HG03097 (cell line): ENCODE results near the gene JMJD1C.
"Not testable (repeated sequence)": the region's sequence is repeated elsewhere in the genome, so short reads cannot be mapped to it uniquely, and the experiment has no call there.

Experiments used
- ATAC-seq: cut with Tn5 transposase; IDR thresholded peaks from one replicate; pipeline ENCODE4 v1.9.1; 2021; ENCODE audit not compliant: unreplicated experiment, low FRiP score

JMJD1C gene

GRCh38 chr10:63237396-63237795 lies 228.4 kb downstream of the JMJD1C start:
- ATAC-seq = no peak

- peak; percentile 78 for ATAC-seq
Observed at GRCh38 chr10:63236113-63236935, 229.5 kb downstream of the JMJD1C start.

DNA sequence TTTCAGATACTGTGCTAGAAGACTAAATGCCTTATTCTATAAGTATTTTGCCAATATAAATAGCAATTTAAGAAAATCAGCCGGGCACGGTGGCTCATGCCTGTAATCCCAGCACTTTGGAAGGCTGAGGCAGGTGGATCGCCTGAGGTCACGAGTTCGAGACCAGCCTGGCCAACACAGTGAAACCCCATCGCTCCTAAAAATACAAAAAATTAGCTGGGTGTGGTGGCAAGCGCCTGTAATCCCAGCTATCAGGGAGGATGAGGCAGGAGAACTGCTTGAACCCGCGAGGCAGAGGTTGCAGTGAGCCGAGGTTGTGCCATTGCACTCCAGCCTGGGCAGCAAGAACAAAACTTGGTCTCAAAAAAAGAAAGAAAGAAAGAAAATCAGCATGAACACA lies 230.6 kb downstream of the JMJD1C start:
- not testable (repeated sequence) for ATAC-seq

DNA sequence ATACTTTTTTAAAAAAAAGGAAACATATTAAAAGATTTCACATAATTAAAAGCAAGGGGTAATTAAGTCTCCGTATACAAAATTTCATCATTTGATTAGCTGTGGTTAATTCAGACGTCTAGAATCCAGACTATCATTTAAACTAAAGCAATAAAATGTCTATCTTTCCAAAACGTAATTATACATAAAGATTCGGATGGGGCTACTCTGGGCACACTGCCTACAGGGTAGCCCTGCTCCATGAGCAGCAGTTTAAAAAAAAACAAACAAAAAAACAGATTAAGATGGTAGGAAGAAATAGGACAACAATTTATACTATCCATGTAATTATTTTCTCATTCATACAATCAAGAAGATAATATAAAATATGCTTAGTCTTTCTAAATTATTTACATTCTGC lies 236.6 kb downstream of the JMJD1C start:
- ATAC-seq = no peak

DNA sequence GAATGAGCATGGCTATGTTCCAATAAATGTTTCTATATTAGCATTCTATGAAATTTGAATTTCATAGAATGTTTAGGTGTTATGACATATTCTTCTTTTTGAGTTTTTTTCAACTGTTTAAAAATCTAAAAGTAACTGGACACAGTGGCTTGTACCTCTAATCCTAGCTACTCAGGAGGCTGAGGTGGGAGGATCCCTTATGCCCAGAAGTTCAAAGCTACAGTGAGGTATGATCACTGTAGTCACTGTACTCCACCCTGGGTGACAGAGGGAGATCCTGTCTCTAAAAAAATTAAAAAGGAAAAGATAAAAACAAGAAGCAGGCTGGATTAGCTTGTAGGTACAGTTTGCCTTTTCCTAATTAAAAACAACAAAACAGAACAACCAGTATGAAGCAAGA lies 237.5 kb downstream of the JMJD1C start:
- no peak for ATAC-seq

DNA sequence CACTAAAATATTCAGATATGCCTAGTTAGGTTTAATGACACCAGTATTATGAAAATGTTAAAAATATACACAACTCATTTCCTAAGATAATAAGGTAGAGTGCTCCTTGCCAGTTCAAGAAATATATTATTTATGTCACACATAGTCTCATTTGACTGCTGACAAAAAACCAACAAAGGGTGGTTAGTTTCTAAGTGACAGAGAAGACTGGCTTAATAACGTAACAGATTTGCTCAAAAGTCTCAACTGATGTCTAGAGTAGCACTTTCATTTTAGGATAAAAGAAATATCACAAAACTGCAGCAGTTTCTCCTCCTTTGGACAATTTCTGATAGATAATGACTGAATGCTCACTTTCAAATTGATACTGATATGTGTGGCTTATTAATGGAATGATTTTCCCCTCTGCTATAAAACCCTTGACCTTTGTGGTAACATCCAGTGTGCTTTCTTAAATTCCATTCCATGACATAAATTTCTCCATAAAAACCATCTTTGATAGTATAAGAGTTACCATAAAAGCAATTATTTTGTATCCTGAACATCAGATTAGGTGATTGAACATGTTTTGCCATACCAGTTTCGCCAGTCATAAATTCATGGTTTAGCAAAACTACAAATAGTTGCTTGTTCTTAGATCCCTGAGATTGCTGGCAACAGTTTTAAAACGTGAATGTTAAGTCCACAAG lies 238.4 kb downstream of the JMJD1C start:
- ATAC-seq = no peak

DNA sequence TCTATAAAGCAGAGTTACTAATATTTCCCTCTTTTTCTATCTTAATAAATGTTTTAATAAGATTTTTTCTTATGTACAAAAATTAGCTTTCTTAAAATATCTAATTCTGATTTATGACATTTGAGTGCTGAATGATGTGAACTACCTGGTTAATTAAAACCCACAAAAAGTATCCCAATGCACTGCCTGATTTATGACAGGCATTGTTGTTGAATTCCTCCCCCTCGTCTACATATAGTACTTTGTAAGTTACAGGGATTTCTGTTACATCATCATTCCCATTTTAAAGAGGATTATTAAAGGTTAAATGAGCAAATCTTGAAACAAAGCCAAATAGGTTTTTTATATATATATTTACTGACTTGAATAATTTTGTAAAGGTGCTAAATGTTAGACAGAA lies 241.5 kb downstream of the JMJD1C start:
- no peak for ATAC-seq

- no peak for ATAC-seq
Observed at GRCh38 chr10:63221950-63222349, 243.8 kb downstream of the JMJD1C start.

DNA sequence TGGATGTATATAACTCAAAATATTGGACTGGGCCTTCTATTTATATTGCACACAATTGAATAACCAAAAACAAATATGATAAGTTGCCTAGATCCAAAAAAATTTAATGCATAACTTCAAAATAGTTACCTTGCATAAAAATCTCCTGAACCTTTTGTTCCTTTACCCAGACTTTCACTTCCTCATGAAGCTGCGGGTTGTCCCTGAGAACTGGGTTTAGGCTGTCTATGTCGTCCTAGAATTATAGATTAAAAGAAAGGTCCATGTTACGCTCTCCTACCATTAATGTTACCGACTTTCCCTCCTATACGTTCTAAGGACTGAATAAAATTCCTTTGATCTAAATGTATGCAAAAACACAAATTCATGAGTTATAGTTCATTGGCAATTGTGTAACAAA lies 246.0 kb downstream of the JMJD1C start:
- no peak for ATAC-seq

GRCh38 chr10:63217120-63217605 lies 248.6 kb downstream of the JMJD1C start:
- ATAC-seq = peak; percentile 68

DNA sequence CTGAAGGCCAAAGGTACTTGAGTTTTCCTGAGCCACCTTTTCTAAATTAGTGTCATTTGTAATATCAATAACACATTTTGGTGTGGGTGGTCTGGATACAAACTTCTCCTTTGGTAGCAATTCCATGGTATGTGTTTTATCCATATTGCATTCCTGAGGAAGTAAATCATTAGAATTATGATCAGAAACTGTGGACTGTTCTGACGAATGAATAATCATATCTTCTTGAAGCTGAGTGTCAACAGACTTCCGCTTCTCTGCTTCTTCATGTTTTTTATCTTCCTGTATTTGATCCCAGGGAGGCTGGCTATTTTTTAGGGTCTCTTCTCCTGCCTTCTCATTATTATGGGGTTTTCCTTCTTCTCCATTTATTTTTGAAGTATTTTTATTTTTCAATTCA lies 251.2 kb downstream of the JMJD1C start:
- no peak for ATAC-seq

DNA sequence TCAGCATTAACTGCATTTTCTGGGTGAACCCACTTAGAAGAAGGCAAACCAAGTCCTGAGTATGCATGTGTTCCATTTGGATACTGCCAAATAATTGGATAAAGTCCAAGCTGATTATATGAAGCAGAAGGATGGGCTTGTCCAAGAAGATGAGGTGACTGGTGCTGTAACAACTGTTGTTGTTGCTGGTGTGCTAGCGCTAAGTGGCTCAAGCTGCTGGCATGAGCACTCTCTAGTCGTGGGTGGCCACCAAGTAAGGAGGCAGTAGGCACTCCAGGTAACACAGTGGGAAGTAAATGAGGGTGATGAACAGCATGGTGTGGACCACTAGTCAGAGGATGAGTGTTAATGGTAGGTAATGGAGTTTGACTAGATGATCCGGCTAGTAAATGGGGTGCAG lies 252.3 kb downstream of the JMJD1C start:
- ATAC-seq = no peak

- ATAC-seq = no peak
Observed at GRCh38 chr10:63210611-63211196, 255.1 kb downstream of the JMJD1C start.

DNA sequence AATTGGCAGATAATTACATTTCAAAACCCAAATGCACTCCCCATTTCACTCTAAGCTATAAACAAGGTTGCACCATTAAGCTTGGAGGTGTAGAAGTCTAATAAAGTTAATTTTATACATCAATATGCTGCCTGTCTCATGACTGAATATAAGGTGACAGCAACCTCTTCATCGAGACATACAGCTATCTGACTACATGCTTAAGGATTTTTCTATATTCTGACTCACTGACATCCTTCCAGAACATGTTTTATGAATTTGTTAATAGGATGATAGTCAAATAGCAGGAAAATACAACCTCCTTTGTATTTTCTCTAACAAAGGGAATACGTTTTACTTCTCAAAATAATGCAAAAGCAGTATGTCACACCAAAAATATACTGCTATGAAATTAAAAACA lies 256.1 kb downstream of the JMJD1C start:
- no peak for ATAC-seq

DNA sequence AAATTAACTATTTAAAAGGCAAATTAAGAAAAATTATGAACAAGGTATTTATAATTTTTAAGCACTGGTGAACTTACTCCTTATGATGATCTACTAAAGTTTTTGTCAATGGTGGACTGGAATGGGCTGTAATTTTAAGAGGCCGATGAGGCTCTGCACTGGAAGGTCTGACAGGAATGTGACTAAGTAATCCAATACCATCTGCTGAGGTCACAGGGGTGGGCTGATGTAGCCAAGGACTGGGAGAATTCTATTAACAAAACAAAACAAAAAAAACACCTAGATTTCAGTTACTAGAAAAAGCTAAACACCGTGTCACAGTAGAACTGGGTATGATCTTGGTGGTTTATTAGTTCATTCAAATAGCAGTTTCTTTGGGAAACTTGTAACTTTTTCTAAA lies 256.8 kb downstream of the JMJD1C start:
- ATAC-seq = no peak

DNA sequence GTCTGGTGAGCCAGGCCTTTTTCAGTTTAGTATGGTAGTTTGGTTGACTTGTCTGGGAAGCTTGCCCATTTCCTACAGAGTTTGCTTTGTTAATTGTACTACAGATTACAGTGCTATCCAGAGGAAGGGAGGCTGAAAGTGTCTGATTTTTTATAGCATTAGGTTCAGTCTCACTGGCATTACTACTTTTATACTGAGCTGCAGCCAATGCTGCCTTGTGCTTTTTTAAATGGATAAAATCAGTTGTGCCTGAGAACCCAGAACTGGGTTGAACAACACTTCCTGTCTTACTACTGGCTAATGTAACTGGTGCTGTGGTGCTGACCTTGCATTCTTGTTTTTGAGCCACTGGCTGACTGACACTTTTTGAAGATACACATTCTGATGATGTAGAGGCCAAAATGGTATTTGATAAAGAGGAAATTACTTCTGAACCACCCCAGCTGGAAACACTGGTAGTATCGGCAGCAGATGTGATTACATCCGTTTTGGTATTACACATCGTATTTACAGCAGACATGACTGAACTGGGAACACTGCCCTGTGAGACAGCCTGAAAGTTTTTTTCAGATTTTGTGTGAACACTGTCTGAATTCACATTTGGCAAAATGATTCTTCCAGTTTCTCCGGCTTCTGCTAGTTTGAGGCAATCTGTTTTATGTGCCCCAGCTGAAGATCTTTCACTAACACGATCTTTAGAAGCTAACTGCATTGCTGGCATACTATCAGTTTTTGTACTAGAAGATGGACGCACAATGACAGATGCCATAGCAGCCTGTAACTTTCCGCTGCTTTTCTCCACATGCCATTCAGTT lies 258.6 kb downstream of the JMJD1C start:
- no peak for ATAC-seq

DNA sequence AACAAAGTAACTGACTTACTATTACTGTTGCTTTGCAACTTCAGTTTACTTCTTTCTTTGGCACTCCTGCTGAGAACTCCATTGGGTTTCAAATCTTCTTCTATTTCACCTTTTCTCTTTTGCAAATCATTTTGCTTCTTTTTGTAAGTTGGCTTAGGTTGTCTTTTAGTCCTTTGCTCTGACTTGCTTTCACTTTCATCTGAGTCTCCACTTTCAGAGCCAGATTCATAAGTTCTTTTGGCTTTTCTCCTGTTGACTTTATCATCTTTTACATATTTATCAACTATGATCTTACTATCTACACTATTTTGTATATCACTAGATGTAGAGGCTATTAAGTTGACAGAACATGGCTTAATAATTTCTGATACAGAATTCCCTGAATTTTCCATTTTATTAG lies 259.2 kb downstream of the JMJD1C start:
- no peak for ATAC-seq

DNA sequence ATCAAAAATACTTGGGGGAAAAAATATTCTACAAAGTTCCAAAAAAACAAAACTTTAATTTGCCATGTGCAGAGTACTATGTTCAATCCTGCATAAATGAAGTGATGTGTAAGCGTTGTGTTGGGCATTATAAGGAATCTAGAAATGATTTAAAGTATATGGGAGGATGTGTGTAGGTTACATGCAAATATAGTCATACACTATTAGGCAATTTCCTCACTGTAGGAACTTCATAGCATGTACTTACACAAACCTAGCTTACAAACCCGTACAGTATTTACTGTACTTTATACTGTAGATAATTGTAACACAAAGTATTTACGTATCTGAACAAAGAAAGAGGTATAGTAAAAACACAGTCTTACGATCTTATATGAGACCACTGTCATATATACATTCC lies 260.4 kb downstream of the JMJD1C start:
- no peak for ATAC-seq

DNA sequence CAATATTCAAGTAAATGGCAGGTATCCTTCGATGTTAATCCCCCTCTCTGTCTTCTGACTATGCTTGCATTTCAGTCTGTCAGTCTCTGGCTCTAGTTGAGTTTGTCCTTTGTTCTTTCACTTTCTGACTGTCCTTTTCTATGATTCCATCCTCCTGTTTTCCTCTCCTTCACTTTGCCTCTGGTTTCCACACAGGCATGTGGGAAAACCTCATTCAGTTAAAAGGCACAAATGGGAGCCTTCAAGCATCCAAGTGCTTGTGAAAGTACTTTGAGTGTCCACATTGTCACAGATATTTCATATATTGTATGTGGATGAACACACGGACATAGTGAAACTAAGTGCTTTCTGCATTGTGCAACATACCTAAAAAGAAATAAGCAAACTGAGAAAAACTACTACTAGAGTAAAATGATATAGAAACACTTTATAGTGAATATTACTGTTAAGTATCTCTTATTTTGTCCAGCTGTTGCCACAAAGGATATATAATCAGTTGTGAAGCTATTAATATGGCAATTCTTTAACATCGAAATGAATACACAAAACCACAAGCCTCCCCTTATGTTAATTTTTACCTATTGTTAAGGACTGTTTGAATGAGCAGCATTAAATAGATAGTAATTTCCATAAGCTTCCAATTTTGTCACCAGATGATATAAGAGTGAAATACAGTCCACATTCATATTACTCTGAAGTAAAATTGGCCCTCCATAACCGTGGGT lies 260.9 kb downstream of the JMJD1C start:
- peak; percentile 41 for ATAC-seq

DNA sequence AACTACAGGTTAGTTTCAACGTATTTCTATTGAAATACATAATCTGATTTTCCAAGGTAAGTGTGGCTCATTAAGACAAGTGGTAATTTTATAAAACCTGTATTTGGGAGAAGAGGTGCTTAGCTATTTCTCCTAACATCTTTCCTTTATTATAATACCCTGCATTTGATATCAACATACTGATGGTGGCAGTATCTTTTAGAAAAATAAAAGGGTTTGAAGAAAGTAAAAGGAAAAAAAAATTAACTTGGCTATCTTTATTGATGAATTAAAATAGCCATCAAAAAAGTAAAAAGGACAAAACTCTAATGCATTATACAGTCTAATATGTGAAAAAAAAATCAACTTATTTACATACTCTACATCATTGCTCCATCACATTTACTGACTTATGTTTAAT lies 264.7 kb downstream of the JMJD1C start:
- no peak for ATAC-seq
